HG03442 (cell line): Measurements from ENCODE around the gene PKD1L1.

Experiments
- ATAC-seq: cut with Tn5 transposase; IDR thresholded peaks from one replicate; pipeline ENCODE4 v1.9.1; 2021; ENCODE audit warnings: mild to moderate bottlenecking, moderate library complexity; ENCODE audit not compliant: unreplicated experiment

PKD1L1 gene

DNA sequence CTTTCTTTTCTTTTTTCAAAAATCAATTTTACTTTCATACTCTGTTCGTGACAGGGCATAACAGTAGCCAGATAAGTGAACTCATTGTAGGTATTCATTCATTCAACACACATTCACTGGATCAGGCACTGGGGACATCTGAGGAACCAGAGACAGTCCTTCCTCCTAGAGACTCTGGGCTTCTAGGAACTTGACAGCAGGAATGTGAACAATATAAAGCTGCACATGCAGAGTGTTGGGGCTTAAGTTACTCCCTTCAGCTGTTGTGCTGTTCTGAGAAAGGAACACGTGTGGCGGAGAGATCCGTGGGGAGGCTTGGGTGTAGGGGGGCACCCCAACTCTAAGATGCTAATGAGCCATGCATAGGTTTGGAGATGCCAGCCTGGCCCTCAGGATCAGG lies 120.4 kb downstream of the PKD1L1 start:
- ATAC-seq: no peak

DNA sequence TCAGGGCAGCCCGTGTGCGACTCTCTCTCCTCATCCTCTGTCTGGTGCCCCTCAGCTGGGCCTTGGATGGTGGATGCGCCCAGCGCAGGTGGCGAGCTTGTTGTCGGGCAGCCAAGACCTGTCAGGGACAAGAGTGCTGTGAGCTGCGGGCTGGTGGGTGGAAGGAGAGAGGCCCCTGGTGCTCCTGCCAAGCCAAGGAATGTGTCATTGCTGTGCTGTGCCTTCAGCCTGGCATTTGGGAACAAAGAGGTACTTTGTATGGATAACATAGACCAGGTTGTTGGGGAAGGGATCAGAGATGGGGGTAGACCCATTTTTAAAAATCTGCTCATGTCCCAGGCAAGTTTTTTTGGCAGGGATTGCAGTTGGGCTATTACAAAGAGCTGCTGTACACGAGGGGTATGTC lies 120.9 kb downstream of the PKD1L1 start:
- no peak for ATAC-seq

DNA sequence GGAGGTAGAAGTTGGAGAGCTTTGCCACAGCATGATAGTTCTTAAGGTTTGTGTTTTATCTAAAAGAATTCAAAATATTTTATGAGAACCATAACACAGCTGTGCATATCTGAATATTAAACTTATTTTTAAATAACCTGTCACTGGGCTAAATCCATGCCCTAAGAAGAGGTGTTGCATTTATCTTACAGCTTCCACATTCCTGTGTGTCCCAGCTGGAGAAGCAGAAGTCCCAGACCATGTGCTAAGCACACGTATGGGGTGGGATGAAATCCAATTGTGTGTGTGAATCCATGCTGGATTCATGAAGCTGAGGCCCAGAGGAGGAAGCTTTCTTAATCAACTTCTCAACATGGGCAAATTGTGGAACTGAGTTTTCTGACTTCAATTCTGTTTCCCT lies 121.5 kb downstream of the PKD1L1 start:
- ATAC-seq: no peak

DNA sequence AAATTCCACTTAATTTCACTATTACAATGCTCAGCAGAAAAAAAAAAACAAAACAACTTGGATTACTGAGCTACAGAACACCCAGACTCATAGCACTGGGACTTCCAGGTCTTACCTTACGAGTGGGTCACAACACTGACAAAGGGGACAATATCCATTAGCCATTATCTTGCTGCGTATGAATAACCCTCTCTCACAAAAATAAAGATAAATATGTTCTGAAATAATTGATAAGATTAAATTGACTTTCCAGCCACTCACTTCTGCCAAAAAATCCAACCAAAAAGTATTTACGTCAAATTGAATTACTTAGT lies 128.7 kb downstream of the PKD1L1 start:
- ATAC-seq: no peak

DNA sequence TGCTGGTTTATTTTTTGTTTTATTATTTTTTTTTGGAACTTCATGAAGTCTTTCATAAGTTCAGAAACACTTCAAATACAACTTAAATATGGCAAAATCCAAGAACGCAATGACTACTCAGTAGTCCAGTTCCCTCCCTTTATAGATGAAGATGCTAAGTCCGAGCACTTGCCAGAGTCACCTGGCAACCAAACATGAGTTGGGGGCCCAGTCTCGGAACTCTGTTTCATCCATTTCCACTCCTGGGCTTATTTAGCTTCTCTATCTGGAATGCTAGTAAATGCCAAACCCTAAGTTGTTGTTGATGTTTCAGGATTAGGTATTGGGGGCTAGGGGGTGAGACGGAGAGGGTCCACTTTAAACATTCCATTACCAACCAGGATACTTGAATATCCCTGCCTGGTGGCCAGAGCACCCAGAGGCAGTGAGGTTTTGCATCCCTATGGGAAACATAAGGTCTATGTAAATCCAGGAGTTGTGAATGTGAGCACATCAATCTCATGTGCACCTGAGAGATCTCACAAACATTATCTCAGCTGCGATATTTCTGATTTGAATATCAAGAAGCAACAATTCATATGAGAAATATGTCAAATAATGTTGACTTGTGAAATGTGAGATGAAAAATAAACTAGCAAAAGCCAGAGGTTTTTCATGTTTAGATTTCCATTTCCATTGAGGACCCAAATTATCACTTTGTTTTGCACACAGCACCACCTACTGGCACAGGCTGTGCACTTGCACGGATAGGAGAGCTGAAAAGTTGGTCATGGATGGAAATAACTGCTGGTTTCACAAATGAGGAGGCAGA lies 129.3 kb downstream of the PKD1L1 start:
- no peak for ATAC-seq

- ATAC-seq: no peak
Measured at GRCh38 chr7:47817917-47818316, 130.3 kb downstream of the PKD1L1 start.

- no peak for ATAC-seq
Measured at GRCh38 chr7:47816647-47817046, 131.6 kb downstream of the PKD1L1 start.

DNA sequence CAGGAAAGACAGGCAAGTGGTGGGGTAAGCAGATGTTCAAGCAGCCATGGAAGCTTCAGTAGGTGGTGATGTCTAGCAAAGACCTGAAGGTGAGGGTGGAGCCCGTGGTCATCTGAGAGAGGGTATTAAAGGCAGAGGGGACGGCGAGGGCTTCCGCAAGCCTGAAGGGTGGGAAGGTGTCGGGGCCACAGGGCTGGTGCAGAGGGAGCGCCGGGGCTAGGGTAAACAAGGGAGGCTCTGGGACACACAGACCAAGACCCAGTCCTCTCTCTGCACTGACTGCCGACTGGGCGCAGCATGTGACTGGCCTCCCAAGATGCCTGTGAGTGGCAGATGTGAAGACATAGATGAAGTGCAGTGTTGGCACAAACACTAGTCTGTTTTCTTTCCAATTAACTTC lies 132.4 kb downstream of the PKD1L1 start:
- no peak for ATAC-seq

- ATAC-seq: no peak
Measured at GRCh38 chr7:47814905-47815613, 133.2 kb downstream of the PKD1L1 start.

DNA sequence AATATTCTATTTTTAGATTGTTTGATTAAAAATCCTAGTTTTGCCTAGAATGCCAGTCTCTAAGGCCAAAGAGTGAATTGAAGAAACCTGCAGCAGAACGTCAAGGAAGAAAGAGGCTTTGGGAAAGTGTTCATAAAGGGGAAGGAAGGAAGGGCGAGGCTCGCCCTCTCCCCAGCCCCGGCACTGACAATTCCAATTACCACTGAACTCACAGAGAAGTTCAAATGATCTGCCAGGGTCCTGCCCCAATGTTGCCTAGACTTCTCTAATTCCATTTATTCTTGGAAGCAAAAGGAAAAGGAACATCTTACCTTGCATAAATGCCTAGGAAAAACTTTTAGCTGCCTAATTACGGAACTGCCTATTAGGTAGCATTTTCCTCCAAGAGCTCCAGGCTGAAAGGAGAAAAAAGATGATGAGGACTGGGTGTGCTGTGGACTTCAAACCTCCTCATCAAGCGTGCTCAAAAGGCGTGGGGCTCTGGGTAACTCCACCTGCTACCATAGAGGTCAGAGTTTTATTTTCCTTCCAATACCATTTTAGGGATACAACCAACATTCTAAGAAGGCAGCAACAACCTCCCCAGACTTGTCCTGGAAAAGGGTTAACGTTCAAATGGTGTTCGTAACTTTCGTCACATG lies 134.5 kb downstream of the PKD1L1 start:
- no peak for ATAC-seq

DNA sequence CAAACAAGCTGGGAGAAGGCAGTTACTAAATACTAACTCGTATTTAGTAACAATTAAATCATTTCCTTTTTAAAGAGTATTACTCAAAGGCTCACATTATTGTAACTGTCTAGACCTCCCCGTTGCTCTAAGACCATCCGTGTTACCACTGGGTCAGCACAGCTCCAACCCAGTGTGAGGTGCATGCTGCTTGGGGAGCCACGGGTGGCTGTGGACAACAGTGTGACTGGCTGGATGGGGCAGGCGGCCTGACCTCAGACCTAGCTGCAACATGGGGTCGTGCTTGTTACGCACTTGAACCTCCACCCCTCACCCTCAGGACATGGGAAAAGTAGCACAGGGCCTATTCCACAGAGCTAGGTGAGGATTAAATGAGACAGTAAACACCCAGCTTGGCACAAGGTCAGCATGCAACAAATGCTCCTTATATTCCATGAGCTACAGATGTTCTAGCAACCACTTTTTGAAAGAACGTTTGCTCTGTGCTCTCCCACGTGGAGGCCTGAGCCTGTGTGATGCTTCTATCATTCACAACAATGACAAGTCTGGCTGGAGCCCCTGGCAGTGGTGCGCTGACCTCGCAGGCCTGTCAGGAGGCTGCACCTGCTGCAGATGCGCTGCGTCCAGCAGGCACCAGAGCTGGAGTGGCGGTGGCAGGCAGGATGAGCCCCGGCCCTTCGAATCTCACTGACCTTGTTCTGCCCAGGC lies 135.7 kb downstream of the PKD1L1 start:
- ATAC-seq: no peak

DNA sequence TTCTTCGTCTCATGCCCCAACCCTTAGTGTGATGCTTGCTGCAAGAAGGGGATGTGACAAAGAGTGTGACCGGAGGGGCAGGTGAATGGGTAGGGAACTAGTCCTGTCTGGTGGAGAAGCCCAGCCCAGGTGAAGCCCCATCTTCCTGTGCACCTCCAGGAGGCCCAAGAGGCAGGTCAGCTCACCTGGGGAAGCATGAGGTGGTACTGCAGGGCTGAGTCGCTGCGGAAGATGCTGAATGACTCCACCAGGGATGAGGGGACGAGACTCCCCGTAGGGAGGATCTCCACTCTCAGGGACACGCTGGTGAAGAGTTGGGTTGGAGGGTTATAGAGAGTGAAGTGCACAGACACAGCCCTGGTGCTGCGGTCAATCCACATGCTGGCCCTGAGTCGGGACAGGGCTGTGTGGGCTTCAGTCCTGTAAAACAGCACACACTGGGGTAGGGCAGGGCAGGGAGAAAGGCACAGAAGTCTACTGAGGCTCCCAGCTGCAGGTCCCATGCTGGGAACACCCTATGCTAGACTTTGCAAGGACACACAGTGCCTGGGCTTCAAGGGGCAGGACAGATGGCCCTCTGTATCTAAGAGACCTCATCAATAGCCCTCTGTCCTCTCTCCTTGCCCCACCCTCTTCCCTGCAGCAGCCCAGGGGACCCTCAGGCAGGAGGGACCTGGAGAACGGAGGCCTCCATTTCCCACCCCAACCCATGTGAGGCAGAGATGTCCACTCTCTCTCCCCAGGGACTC lies 136.5 kb downstream of the PKD1L1 start:
- ATAC-seq: no peak

GRCh38 chr7:47809387-47809786 lies 138.9 kb downstream of the PKD1L1 start:
- no peak for ATAC-seq

GRCh38 chr7:47808321-47808720 lies 139.9 kb downstream of the PKD1L1 start:
- ATAC-seq: no peak

DNA sequence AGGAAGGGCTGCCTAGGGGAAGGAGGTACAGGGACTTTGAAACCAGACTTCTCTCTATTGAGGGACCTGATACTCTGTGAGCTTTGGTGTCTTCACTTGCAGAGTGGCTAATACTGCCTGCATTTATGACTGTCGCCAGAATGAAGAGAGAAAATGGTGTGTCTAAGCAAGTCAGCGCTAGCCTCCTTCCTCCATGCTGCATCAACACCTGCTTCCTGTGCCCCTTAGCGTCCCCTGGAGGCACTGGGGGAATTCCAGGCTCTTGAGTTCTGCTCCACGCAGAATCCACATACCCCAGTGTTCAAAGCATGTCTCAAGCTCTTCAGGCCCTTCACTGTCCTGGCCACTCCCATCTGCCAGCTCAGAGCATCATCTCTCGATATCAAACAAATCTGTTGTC lies 140.5 kb downstream of the PKD1L1 start:
- ATAC-seq: peak; percentile 58

DNA sequence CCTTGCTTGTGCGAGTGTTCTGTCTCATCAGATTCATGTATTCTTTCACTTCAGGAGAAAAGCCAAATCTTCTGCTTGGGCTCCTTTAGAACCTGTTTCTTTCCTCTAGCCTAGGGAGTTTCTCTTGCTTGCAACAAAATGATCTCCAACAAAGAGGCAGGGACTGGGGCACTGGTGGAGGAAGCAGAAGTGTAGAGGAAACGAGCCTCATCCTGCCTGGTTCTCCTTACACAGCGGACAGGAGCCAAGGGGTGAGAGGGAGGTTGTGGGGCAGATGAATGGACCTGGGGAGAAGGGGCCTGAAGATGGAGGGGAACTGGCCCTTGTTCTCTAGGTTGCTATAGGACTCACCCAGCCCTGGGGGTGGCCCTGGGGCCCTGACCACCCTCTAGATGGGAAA lies 141.1 kb downstream of the PKD1L1 start:
- ATAC-seq: no peak

DNA sequence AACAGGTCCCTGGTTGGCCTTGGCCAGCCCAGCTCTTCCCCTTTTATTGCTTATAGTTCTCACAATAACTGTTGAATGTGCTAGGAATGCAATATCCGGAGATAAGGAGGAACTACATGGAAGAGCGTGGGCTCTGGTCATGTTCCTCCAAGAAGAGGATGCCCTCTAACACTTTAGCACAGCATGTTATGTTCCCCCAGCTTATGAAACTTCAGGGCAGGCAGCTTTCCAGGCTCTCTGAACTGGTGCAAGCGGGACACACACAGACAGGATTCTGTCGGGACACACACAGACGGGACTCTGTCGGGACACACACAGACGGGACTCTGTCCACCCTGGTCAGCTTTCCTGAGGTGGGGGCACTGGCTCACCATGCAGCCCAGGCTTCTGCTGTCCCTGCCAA lies 141.6 kb downstream of the PKD1L1 start:
- ATAC-seq: no peak

DNA sequence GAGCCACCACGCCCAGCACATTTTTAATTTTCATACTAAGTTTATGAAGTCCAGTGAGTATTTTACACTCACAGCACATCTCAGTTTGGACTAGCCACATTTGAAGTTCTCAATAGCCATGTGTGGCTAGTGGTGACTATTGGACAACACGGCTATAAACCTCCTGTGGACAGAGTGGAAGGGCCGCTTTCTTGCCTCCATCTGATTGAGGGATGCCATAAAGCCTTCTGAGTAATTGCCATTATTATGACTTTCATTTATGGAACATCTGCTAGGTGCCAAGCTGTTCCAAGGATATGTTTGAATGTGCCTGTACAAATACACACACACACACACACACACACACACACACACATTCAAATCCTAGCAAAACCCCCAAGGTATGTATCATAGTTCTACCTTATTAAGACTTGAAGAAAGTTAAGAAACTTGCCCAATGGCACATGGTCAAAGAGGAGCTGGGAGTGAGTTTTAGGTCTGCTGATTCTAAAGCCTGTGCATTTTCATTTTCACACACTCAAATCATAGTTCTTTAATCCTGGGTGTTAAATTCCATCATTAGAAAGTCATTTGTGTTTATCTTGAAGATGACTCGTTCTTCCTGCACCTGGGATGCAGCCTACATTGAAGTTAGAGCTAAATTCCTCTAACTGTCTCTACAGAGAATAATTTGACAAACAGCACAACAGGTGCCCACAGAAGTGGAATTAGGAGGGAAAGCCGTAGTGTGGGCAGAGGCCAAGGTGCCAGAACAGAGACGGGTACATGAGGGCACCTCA lies 143.3 kb downstream of the PKD1L1 start:
- no peak for ATAC-seq

DNA sequence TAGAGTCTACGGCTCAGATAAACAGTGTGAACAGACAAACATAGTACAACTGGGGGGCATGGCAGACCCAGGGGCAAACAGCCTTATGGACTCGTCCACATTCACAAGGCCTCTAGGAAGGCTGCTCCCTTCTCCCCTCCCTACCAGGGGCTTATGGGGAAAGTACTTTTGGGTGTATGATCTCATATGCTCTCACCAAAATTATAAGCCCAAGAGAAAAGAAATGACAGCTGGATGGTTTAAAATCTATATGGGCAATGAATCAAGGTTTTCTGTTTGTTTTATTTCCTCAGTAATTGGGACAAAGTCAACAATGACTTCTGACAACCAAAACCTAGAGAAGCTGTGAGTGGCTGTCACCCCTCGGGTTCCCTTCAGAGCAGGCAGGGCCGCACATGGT lies 144.4 kb downstream of the PKD1L1 start:
- no peak for ATAC-seq

GRCh38 chr7:47803025-47803424 lies 145.2 kb downstream of the PKD1L1 start:
- ATAC-seq: no peak
